NCI-H446 (cell line): ENCODE results near the gene MYO1E.
"Not testable (repeated sequence)": the region's sequence is repeated elsewhere in the genome, so short reads cannot be mapped to it uniquely, and the experiment has no call there.

ENCODE experiments used
- DNase-seq, 2 experiments: peaks; one replicate each; lab custom pipeline; 2025; lab: John Stamatoyannopoulos, UW

MYO1E gene

DNA sequence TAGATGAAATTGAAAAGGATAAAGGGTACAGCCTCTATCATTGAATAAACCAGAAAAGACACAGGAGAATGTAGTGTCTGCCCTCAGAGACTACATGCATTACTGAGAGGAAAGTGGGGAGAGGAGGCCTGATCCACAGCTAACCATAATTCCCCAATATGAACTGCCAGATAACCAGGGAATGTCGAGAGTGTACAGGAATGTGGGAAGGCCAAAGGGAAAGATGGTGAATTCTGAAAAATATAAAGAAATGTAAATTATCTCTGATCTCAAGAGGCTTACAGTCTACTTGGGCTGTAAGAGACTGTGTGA lies 22.3 kb downstream of the MYO1E start:
- DNase-seq, result no peak

DNA sequence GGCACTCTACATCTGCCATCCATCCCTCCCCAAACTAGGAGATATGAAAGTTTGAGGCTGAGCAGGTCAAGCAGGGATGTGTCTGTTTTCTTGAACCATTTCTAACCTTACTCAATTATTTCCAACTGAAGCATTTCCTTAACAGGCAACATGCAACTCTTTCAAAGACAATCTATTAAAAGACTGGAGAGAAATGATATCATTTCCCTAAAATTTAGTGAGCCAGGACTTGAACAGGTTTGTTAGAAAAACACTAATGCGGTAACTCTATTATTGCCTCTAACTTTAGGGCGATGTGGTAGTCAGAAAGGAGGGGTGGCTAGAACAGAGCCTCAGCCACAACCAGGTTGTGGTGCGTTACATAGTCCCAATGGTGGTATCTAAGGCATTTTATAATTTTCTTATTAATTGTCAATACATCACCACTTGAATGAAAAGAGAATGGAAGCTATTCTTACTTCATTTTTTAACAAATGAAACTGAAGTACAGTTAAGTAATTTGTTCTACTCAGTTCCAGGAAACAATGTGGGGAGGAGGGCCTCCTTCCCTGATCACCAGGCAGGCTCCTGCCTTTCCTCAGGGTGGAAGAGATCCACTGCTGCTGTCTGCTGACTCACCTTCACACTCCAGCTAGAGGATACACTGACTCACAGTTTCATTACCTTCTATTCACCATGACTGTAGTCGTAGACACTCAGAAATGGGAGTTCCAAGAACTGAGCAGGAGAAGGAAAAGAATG lies 22.8 kb downstream of the MYO1E start:
- no peak for DNase-seq

DNA sequence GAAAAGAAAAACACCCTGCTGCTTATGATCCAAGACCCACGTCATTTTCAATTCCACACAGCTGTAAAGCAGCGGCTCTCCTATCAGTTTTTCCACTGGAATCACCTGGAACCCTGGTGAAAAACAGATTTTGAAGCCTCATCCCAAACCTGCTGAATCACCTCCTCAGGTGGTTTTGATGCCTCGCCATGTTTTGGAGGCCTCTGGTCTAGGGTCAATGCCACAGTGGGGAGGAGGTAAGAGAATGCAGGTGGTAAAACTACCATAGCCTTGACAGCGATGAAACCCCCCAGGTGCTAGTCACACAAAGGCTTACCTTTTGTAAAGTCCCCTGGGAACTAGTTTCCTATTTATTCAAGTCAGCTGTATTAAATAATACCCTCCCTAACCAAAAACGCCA lies 24.8 kb downstream of the MYO1E start:
- no peak for DNase-seq

DNA sequence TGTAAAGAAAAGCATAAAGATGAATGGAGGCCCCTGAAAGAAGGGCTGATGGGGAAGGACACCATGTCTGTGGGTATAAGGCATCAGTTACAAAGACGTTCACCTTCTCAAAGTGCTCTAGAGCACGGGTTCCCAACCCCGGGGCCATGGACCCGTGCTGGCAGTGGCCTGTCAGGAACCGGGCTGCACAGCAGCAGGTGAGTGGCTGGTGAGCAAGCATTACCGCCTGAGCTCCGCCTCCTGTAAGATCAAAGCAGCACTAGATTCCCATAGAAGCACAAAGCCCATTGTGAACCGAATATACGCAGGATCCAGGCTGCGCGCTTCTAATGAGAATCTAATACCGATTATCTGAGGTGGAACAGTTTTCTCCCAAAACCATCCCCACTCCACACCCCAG lies 25.7 kb downstream of the MYO1E start:
- no peak for DNase-seq

DNA sequence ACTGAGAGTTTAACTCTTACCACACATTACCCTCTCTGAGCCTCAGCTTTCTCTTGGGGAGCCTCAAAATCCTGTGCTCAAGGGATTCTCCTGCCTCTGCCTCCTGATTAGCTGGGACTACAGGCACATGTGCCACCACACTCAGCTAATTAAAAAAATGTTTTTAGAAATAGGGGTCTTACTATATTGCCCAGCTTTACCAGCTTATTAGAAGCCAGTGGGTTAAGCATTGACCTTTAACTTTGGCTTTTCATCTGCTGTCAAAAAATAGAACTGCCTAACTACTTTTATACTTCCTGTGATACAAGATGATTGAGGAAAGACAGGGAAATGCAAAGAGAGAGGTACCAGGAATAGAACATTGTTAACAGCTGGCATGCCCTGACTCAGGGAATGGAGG lies 27.3 kb downstream of the MYO1E start:
- DNase-seq, result no peak

DNA sequence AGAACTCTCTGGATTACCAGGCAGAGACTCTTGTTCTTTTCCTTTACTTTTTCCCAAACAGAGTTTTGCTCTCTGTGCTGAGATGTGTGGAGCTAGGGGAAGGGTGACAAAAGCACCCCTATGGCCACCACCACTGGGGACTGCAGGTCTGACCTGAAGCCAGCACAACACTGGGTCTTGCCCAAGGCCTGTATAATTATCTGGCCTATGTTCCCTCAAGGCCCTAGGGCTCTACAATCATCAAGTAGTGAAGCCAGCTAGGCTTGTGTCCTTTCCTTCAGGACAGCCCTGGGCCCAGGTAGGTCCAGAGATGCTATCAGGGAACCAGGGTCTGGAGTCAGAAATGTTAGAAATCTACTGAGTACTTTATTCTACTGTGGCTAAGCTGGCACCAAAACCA lies 28.4 kb downstream of the MYO1E start:
- no peak for DNase-seq

DNA sequence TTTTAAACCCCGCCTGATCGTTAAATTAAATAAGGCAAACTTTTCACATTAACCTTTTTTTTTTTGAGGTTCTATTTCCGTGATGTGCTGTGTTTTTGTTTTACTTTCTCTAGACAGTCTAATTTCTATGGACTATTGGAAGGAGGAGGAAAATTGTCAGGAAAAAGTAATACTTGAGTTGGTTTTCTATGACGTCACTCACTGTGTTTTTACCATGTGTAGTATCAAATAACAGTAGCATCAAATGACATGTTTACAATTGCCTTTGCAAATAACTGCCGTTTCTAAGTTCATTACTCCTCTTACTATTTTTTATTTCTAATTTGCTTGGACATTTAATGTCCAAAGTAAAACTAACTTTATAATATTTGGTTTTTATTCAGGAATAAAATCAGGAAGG lies 32.3 kb downstream of the MYO1E start:
- no peak for DNase-seq

DNA sequence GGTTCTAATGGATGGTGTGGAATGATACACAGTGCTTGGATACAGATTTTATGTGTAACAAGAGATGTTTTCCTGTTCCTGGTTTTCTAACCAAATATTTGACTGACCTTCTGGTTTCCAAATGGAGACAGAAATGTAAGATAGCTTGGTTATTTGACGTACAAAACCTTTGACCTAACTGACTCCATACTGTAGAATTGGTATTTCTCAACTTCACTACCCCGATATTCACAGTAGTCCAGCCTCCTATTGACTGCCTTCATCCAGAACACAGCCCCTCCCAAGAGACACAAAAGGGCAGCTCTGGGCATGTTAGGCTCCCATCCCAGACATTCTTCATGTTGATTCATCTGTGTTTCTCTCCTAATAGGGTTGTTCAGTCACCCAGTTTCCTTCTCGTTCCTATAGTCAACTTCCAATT lies 33.4 kb downstream of the MYO1E start:
- no peak for DNase-seq

DNA sequence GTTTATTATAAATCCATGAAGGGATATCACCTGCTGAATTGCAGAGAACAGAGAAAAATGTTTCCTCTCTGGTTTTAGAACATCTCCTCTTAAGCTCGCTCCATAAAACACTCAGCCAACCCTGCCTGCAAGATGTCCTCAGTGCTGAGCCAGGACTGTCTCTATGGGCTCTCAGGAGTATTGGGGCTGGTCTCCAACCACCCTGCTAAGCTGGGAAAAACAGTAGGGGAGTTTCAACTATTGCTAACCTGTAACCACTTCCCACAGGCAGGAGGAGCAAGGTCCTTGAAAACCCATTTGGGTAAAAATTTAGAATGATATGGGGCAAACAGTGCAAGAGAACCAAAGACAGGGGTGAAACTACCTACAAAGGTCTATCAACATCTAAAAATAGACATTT lies 34.3 kb downstream of the MYO1E start:
- no peak for DNase-seq

DNA sequence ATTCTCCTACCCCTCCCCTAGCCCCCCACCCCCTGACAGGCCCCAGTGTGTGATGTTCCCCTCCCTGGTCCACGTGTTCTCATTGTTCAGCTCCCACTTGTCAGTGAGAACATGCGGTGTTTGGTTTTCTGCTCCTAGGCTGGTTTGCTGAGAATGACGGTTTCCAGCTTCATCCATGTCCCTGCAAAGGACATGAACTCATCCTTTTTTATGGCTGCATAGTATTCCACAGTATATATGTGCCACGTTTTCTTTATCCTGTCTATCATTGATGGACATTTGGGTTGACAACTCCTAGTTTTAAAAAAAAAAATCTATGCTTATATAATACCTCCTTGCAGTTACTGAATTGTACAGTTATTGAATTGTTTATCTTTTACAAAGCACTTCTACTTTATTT lies 35.9 kb downstream of the MYO1E start:
- not testable (repeated sequence) for DNase-seq

DNA sequence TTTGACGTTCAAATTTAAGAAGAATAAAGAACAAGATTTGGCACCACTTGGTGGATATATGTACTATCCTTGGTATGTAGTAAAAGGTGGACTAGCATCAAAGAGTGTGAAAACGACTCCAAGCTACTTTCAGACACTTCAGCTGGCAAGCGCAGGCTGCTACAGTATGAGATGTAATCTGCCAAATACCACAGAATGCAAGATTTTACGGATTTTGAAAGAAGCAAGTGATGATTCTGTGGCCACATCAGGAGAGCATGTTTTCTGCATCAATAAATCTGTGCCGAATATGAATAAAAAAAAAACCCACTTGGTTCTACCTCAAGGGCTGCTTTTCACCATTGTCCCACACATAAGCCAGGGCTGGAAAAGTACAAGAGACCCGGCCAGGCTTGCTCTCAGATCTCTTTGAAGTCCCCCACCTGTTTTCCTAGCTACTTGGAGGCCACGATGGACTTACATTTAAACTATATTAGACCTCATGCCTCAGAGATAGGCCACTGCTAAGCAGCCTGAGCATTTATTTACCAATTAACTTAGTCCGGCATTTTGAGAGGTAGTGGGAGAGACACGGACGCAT lies 37.4 kb downstream of the MYO1E start:
- DNase-seq, result no peak

DNA sequence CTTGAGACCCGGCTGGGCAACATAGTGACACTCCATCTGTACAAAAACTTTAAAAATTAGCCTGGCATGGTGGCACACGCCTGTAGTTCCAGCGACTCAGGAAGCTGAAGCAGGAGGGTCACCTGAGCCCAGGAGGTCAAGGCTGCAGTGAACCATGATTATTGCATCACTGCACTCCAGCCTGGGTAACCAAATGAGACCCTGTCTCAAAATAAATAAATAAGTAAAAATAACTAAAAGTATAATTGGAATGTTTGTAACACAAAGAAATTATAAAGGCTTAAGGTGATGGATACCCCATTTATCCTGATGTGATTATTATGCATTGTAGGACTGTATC lies 38.6 kb downstream of the MYO1E start:
- DNase-seq, result no peak

DNA sequence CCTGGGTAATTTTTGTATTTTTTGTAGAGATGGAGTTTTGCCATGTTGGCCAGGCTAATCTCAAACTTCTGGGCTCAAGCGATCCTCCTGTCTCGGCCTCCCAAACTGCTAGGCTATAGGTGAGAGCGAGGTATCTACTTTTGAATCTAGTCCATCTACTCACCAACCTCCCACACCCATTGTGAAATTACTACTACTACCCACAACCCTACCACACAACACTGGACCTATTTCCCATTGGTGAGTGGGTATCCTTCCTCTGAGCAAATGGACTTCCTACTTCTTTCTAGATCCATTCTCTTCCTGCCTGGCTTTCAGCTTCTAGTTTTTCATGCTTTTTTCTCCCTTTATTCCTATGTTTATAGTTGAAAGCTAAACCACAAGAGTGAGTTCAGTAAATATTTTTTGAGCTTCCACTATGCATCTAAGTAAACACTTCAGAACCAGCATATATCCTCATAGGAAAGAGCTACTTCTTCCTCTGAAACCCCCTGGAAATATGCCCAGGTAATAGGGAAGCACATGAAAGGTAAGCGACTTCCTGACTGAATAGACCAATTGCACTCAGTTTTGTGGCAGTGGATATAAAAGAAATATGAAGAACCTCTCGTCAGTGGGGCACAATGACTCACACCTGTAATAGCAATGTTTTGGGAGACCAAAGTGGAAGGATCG lies 39.1 kb downstream of the MYO1E start:
- DNase-seq, result no peak

DNA sequence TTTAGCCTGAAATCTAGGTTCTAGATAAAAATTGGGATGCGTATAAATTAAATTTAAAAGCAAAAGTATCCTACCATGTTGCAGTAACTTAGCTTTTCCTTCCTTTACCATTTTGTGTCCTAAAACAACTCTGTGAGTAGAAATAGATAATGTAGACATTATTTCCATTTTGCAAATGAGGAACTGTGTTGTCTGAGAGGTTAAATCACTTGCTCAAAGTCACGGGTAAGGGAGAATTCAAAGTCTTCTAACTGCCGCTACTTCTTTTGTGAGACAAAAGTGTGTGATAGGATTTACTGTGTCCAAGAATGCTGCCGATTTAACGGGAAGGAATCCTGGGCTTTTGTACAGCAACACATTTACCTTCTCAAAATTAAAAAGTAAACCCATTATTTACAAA lies 40.7 kb downstream of the MYO1E start:
- no peak for DNase-seq

DNA sequence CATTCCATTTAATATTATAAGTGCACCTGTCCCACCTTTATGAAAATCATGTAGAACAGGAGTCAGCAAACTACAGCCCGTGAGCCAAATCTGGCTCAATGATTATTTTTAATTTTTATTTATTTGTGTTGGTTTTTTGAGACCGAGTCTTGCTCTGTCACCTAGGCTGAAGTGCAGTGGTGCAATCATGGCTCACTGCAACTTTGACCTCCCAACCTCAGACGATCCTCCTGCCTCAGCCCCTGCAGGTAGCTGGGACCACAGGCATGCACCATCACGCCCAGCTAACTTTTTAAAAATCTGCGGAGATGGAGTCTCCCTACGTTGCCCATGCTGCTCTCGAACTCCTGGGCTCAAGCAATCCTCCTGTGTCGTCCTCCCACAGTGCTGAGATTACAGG lies 42.0 kb downstream of the MYO1E start:
- no peak for DNase-seq

DNA sequence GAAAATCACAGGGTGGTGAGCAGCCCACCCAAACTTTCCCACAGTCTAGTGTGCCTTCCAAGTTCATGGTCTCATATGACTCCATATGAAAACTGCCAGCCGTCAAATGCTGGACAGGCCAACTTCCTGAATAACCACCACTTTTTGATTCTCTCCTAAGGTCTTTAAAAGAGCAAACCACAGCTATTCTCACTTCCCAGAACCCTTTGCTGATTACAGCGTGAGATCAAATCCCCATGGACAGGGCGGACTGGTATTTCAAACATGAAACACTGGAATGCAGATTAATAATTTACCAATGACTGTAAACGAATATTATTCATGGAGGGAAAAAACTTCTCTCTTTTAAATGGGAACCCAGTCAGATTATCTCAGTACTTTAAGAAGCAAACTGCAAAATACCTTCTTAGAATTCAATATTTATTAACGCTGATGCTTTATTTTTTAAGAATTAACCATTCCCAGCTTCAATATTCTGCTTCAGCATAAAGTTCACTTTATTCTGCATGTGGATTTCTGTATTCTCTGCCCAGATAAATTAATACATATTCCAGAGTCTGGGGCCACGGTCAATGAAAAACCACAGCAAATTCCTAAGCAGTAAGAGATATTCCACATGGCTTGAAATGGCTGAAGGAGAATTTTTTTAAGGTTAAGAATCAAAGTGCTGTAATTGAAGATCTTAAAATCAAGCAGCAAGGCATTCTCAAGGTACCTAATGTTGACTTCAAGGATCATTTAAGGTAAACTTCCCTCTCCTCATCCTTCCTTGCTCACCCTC lies 42.9 kb downstream of the MYO1E start:
- DNase-seq, result no peak

DNA sequence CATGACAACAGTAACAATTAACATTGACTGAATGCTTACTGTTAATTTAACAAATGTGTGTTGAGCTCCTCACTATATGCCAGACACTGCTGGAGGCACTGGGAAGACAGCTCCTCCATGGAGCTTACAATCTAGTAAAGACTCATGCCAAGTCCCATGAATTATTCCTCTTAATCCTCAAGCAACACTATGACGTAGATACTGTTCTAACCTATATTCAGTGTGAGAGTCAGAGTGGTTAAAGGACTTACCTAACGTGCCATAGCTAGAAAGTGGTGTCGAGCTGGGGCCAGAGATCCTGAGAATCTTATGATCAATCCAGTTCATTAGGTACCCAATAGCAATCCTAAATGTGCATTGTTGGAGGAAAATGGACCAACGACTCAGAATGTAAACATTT lies 43.6 kb downstream of the MYO1E start:
- no peak for DNase-seq

DNA sequence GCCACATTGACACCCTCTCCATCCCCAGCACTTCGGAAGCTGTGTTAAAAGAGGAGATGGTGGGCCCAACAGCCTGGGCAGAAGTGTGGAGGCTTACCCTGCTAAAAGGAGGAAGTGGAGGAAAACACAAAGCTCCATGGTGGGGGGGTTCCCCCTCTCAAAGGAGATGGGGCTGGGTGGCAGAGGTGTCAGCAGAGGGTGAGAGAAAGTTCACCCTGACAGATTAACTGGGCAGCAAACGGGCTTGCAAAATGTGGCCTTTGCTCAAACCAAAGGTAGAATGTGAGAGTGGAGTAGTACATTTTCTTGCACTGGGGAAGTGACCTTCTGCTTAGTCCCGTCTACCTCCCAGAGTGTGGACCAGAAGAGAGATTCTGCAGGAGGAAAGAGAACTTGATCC lies 44.7 kb downstream of the MYO1E start:
- no peak for DNase-seq

DNA sequence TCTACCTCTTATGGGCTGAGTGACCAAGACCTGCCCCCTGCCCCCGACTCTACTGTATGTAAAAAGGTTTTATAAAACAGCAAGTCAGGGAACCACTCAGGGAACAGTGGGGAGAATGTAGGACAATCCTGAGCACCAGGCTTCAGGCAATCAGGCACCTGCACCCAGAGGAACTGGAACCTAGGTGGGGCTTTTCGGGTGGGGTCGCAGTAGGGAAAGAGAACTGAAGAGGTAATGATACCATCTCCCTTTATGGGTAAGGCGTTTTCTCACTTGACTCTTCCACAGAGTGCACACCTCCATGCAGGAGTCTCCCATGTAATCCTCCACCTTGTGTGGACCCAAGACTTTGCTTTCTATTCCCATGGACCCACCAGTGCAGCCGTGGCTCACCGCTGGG lies 45.8 kb downstream of the MYO1E start:
- no peak for DNase-seq

DNA sequence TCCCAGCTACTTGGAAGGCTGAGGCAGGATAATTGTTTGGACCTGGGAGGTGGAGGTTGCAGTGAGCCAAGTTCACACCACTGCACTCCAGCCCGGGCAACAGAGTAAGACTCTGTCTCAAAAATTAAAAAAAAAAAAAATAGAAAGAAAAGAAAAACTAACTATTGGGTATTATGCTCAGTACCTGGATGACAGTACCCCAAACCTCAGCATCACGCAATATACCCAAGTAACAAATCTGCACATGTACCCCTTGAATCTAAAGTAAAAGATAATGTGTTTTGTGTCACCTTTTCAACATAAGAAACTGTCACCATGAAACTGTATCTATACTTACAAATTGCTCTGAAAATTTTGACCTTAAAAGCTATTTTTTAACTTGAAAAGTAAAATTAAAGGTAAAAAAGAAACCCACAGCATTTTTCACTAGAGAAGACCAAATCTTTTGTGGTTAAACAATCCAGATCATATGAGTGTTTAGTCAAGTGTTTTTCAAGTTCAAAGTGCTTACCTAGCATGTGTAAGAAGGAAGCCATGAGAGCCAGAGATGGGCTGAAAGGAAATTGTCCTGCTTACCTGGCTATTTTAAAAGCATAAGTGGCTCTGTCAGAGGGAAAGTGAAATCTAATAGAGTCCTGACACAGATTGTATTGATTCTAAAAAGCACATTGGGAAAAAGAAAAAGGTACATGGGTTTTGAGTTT lies 50.5 kb downstream of the MYO1E start:
- DNase-seq, result no peak

DNA sequence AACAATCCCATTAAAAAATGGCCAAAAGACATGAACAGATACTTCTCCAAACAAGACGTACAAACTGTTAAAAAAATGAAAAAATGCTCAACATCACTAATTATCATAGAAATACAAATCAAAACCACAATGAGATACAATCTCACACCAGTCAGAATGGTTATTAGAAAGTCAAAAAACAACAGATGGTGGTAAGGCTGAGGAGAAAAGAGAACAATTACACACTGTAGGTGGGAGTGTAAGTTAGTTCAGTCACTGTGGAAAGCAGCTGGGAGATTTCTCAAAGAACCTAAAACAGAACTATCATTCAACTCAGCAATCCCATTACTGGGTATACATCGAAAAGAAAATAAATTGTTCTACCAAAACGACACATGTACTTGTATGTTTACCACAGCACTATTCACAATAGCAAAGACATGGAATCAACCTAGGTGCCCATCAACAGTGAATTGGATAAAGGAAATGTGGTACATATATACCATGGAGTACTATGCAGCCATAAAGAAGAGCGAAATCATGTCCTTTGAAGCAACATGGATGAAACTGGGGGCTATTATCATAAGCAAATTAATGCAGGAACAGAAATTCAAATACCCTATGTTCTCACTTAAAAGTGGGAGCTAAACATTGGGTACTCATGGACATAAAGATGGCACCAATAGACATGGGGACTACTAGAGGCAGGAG lies 51.5 kb downstream of the MYO1E start:
- no peak for DNase-seq

DNA sequence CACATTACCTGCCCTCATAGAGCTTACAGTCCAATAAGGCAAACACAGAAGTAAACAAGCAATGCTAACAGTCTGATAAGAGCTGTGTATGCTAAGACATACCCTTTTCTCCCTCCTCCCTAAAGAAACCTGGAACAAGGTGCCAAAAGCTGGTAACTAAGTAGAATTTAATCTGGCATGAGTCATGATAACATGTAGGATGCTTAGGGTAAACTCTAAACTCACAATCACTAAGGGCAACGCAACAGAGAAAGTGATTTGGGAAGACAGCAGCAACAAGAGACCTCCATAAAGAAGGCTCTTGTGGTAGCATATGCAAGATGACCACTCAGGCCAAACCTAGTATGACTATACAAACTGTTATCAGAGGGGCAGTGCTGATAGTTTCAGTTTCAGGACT lies 55.5 kb downstream of the MYO1E start:
- no peak for DNase-seq
